ENCODE results near the gene MAD1L1.

The MAD1L1 gene

DNA sequence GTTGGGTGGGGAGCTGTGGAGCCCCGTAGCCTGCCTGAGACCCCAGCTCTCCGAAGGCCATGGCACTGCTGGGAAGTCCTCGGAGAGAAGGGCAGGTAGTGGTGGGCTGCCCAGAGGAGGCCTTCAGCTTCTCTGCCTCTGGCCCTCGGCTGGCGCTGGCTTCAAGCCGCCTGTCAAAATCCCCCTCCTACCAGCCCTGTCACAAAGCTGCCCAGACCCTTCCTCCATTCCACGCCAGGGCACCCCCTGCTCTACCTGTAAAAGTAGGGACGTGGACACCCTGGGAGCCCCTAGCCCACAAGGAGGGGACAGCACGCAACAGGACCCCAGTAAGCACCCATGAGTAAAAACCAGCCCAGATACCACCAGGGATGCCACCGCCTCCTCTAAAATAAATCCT is 31.6 kb downstream of the MAD1L1 start:
- no peak for DNase-seq (ENCODE audit: low read depth)

DNA sequence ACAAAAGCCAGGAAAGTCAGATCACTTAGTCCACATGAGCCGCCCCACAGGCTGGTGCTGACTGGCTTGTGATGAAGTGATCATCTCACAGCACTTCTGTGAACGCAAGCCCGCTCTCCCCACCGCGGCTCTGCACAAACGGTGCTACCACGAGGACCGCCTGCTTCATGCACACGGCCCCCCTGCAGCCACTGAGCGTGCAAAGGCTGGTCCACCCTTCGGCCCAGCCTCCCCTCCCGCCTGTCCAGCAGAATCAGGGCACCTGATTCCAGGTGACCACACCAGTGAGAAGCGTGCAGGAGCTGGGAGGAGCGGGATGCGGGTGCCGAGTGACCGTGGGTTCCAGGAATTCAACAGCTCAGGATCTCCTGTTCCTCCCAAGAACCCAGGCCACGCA is 32.2 kb downstream of the MAD1L1 start:
- no peak for DNase-seq (ENCODE audit: low read depth)

DNA sequence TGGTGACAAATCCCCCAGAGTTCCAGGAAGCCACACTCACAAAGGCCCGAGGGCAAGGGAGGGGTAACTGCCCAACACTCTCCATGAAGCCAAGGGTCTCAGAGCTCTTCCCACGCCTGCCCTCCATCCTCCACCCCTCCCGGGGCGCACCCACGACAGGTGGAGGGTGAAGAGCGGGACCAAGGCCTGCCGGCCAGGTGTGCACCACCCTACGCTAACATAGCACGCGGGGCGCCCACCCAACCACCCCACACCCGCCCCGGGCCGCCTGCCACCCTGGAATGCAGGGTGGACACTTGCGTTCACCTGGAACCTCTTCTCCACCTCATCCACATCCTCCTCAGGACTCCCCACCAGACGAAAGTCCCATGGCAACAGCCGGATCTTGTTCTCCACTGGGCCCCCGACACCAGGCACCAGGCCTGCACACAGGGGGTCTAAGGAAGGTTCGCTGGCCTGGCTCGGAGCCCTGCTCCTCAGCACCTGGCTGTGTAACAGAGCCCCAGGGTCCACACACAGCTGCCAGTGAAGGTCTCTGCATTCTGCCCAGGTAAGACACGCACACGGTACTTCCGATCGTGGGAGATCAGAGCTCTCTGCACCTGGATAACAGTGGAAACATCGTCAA is 32.7 kb downstream of the MAD1L1 start:
- no peak for DNase-seq (ENCODE audit: low read depth)

DNA sequence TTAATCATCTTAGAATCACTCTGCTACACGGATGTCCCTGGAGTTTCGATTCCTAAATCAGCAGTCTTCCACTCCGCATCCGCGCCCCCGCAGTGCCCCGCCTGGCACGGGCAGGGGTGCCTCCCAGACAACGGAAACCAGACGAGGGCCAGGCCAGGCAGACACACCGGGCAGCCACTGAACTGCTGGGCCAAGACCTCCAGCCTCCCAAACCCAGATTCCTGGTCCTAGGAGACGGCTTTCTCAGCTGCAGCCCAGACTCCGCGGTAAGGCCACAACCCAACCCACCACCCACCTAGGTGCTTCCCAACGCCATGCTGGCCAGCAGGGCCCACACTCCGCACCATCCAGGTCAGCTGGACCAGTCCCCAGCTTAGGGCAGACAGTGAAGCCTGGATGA is 33.2 kb downstream of the MAD1L1 start:
- no peak for DNase-seq (ENCODE audit: low read depth)

DNA sequence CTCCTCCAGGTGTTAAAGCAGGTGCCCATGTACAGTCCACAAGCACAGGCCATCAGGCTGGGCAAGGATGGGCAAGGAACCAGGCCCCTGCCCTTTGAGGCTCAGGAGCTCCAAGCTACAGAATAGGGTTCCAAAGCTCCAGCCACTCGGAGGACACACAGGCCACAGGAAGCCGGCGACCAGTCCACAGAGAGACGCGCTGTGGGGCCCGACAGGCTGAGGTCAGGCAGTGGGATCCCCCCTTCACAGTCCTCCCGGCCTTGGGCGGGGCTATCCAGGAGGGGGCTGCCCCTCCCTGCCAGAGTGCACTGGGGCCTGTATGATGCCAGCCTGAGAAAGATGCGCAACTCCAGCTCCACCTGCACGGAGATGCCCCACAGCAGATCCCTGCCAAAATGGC is 34.0 kb downstream of the MAD1L1 start:
- no peak for DNase-seq (ENCODE audit: low read depth)

DNA sequence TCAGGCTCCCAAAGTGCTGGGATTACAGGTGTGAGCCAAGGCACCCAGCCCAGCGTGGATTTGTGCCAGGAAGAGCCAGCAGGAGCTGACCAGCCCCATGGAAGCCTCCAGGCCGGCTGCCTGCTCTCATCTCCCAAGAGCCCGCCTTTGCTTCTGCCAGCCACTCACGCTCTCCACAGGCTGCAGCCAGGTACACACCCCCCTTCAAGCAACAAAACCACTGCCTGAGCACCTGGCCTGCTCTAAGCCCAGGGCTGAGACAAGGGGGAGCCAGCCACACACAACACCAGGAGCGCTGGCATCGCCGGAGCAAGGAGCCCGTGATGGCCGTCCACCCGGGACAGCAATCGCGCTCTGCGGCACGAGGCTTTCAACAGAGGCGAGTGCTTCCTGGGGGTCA is 34.5 kb downstream of the MAD1L1 start:
- DNase-seq (ENCODE audit: low read depth), result no peak

DNA sequence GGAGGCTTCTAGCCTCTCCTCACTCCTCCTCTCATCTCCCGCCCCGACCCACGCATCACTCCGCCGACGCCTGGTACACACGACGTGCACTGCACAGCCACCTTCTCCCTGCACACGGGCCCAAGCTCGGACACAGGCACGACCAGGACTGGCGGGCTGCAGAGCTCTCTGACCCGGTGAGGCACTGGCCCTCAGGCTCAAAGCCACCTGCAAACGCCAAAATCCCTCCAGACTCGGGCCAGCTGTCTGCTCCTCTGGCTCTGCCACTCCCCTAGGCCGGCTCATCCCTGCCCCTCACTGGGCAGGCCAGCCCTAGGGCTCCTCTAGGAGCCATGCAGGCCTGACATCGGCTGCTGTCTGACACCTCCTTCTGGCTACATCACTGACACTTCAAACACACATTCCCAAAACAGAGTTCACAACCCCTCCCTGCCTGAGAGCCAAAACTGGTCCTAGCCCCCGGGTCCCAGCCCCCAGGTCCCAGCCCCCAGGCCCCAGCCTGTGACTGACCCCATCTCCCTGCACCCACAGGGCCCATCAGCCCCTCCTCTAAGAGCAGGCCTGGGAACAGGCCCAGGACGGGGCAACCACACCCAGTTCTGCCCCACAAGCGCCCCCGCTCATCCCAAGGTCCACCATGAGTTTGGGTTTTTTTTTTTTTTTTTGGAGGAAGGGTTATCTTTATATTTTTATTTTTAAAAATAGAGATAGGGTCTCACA is 35.1 kb downstream of the MAD1L1 start:
- no peak for DNase-seq (ENCODE audit: low read depth)

DNA sequence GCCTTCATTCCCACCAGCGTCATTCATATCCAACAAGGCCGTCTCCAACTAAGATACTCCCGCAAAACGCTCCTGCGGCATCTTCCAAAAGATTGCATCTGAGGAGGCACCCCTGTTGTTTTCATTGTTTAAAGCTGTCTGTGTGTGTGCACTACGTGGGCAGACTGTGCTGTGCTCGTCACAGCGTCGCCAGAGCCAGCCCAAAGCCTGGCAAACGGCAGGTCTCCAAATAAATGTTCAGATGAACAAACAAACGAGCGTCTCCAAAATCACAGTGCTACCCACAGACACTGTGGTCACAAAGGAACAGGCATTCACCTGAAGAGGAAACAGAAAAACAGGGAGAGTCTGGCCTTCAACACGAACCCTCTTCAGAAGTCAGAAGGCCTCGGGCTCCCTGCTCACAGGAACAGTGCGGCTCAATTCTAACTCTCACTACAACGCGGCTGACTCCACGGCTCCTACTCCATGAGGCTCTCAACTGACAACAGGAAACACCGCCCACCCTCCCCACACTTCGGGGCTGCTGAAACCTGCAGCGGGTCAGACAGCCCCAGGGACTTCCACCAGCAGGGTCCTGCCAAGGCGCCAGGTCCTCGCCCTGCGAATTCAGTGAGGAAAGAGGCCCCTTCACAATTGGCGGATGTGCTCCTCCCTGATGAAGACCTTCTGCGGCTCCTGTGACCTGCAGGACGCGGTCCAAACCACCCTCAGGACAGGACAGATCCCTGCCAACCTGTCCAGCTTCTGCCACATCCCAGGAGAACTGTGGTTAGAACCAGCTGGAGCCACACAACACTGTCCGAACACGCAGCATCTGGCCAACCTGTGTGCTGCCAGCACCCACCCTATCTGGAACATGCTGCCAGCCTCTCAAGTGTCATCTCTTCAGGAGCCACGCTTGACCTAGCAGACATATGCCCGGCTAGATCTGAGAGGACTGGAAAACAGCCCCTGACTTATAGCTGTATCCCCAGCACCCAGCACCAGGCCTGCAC is 36.1 kb downstream of the MAD1L1 start:
- no peak for DNase-seq (ENCODE audit: low read depth)

DNA sequence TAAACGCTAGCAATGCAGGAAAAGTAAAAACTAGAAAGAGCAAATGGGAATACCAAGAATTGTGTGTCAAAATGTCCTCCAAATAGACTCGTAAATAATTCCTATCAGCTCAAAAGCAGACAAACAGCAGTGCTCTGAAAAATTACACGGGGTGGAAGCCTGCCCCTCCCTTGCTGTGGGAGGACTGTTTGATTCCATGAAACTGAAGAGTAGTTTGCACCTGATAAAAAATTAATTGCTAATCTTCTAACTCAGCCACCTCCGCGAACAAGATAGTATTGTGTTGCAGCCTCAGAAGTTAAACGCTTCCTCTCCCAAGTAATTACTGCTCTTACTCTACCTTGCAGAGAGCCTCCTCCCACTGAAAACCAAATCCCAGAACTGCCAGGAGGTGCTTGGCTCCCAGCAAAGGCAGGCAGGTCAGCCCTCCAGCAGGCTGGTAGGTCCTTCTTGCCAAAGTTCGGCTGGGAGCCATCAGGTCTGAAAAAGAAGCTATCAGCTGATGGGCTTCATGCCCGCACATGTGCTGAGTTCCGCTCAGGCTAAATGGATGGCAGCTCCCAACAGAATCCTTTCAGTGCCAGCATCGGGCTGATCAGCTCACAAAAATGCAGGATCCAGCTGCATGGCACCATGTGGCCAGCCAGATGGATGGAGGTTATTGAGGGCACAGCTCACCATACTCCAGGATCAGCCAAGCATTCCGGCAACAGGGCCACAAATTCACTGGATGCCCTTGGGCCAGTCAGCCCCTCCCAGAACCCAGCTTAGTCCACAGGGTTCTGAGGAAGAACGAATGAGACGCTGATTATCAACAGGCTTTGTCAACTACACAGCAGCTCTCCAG is 37.1 kb downstream of the MAD1L1 start:
- DNase-seq (ENCODE audit: low read depth), result no peak

DNA sequence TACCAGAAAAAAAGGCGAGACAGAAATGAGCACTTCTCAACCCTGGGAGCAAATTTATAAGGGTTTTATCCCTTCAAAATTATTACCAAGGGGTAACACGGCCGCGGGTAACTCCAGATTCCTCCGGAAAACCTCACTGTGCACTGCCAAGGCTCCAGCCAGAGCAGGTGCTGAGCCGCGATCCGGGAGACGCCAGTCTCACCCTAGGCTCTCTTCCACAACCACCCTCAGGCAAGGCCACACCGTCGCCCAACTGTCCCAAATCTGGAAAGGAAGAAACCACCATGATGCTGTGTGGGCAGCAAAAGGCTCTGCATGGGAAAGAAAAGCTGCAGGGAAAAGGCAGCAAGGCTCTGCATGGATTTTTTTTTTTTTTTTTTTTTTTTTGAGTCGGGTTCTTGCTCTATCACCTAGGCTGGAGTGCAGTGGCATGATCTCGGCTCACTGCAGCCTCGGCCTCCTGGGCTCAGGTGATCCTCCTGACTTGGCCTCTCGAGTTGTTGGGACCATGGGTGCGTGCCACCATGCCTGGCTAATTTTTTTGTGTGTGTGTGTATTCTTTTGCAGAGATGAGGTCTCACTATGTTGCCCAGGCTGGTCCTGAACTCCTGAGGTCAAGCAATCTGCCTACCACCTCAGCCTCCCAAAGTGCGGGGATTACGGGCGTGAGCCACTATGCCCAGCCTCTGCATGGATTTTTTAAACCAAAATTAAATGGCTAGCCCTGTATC is 39.0 kb downstream of the MAD1L1 start:
- DNase-seq (ENCODE audit: low read depth), result no peak

DNA sequence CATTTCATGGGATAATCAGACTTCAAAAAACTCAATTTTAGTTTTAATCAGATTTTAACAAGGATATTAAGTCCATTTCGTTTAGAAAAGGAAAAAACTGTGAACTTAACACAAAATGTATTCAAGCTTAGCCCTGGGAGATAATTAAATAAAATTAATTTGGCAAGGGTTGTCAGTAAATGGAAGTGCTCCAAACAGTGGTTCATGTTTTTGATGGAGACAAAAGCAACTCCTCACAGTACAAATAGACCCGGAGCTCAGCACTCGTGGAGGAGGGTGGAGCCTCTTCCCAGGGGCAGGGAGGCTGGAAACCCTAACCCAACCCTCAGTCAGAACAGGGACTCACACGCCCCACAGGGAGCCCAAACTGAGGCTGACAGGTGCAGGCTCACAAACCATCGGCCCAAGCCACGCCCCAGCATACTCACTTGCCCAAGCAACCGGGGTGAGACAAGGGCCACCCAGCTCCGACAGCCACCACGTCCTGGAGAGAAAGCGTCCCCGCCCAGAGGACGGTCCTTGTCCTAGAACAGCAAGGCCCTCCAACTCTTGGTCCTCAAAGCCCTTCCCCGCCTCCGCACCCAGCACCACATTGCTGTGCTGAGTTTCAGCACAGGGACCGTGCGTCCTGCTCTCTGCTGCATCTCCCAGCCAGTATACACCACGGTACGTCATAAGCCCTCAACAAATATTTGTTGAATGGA is 39.8 kb downstream of the MAD1L1 start:
- DNase-seq (ENCODE audit: low read depth), result no peak

DNA sequence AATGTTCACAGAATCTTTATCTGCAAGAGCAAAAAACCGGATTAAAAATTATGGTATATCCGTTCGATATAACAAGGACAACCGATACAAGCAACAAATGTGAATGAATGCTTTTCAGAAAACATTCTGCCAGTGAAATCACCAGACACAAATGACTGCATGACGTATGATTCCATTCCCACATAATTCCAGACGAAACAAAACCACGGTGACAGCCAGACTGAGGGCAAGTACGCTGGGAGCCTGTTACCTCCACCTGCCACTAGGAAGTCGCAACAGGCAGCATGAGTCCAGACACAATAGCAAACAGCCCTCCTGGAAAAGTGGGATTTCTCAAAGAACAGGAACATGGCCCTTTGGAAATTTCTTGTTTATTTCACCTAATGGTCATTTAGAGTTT is 41.7 kb downstream of the MAD1L1 start:
- no peak for DNase-seq (ENCODE audit: low read depth)

DNA sequence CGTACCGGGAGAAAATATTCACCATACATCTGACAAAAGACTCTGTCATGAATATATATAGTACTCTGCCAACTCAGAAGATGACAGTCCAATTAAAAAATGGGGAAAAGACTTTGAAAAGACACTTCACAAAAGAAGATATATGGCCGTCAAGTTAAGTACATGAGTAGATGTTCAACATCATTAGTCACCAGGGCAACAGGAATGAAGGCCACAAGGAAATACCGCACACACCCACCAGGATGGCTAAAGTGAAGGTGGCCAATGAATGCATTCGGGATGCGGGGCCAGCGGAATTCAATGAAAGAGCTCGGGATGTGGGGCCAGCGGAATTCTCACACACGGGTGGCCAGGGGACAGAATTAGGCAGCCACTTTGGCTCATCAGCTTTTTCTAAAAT is 42.2 kb downstream of the MAD1L1 start:
- DNase-seq (ENCODE audit: low read depth), result no peak

DNA sequence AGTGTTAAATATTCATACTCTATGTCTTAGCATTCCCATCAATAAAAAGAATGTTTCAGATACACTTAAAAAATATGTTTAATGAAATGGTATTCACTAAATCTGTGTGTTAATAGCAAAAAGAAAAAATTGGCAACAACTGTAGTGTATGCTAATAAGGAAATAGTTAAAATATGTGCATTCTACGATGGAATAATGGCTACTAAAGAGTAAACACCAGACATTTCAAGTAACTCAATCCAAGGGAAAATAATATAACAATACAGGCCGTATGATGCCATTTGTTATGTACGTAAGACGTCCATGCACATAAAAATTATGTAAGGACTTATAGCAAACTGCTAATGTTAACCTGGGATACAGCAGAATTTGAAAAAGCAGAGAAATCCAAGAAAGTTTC is 46.6 kb downstream of the MAD1L1 start:
- DNase-seq (ENCODE audit: low read depth), result no peak

DNA sequence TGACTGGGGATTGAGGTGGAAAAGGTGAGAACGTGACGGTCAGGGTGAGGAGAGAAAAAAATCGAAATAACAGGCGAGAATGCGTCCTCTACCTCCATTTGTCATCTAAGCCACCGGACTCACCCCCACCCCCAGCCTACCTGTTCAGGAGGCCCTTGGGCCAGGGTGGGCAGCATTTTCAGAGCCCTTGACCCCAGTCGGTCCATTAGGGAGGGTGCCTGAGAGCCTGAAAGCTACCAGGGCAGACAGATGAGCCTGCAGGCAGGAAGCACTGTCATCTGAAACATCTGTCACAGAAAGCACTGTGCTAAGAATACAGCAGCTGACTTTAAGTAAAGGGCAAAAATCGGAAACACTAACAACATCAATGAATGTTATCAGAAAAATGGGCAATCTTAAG is 47.0 kb downstream of the MAD1L1 start:
- DNase-seq (ENCODE audit: low read depth), result no peak

DNA sequence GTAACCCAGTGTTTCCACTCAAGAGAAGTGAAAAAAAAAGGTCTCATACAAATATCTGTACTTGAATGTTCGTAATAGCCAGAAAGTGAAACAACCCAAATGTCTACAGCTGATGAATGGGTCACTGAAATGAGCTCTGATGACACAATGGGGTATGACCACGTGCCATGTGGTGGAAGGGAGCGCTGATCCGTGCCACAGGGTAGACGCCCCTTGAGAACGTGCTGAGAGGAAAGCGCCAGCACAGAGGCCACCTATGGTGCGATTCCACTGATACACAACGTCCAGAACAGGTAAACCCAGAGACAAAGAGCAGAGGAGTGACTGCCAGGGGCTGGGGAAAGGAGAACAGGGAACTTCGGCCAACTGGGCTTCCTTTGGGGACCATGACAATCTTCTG is 50.3 kb downstream of the MAD1L1 start:
- no peak for DNase-seq (ENCODE audit: low read depth)

DNA sequence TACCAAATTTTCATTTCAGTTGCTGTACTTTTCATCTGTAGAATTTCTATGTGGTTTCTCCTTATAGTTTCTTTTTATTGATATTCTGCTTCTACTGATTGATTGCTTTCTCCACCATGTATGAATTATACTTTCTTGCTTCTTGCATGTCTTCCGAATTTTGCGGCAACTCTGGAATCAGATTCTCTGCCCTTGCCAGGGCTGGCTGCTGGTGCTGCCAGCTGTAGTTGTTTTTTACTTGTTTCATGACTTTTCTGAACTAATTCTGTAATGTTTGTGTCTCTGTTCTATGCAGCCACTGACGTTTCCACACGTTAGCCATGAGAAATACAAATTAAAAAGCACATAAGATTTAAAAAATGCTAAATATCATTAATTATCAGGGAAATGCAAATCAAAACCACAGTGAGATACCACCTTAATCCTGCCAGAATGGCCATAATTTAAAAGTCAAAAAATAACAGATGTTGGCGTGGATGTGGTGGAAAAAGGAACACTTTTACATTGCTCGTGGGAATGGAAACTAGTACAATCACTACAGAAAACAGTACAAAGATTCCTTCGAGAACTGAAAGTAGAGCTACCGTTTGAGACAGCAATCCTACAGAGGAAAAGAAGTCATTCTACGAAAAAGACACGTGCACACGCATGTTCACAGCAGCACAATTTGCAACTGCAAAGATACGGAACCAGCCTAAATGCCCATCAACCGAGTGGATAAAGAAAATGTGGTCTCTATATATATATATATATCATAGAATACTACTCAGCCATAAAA is 51.5 kb downstream of the MAD1L1 start:
- no peak for DNase-seq (ENCODE audit: low read depth)

DNA sequence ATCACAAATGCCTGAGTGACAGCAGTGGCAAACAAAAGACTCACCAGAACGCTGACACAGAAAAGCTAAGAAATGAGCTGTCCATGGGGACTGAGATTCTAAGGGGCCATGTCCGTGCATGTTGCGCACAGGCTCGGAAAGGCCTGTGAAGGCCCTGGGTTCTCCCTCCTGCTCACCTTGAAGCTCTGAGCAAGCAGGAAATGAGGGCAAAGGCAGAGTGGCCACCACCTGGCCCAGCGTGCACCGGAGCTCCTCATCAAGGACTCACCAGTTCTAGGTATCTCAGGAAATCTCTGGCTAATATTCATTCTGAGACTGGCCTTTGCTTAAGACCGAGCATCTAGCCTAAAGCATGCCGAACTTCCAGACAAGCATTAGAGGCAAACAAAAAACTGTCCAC is 52.7 kb downstream of the MAD1L1 start:
- no peak for DNase-seq (ENCODE audit: low read depth)

DNA sequence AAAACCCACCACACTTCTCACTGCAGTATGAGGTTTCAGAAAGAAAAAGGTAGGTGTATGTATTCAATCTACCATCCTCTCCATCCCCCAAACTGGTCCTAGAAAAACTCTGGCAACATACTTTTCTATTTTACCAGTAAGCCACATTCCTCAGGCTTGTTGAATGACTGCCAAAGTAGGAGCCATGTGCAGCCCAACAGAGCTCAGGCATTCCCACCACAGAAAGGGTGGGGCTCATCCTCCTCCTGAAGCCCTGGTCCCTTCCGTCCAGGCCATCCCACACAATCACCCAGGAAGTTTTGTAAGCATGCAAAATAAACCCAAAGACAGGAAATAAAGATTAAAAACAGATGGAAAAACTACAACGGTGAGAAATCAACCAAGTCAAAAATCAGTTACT is 57.2 kb downstream of the MAD1L1 start:
- no peak for DNase-seq (ENCODE audit: low read depth)

DNA sequence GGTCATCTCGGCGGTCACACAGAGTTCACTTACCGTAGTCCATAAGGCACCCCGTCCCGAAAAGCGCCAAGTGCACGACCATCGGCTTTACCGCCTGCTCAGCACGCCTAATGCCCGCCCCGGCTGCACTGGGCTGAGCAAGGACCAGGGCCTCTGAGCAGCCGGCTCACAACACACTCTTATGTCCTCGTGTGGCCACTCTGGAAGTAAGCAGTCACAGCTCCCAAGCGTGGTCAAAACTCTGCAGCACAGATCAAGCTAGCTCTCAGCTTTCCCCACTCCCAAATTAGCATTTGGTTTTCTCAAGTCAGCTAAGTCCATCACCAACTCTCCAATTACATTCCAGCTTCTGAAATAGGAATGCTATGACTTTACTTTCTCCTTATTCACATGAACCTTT is 57.7 kb downstream of the MAD1L1 start:
- DNase-seq (ENCODE audit: low read depth), result no peak
